GM23338 (cell line): ENCODE data around the gene ZBTB46. TPM values are rescaled to one million over a fixed set of nuclear protein-coding genes. Genes with fewer than 3 reads are reported as not detected.

Experiments
- NANOG ChIP-seq: IDR thresholded peaks from 2 replicates; pipeline ENCODE4 v1.6.1; 2016; ENCODE audit warnings: antibody characterized with exemption, borderline replicate concordance
- ZNF331 ChIP-seq: fragments of 250-450 bp; sonication (Bioruptor Pico); IDR thresholded peaks from 2 replicates; pipeline ENCODE4 v1.5.0; 2020; ENCODE audit warnings: low read depth, mild to moderate bottlenecking, moderate library complexity
- polyA plus RNA-seq: library from polyadenylated mRNA; unstranded; fragments of >200 nt; fragmentation: Nextera tagmentation; extraction: Ambion mirVana; gene quantifications from 2 replicates; pipeline ENCODE4 v1.2.1, GENCODE V29; 2016
- total RNA-seq: library from RNA; depleted of rRNA; stranded (reverse); fragments of >200 nt; shearing (Covaris generic); gene quantifications from 2 replicates; pipeline ENCODE4 v1.2.3, GENCODE V29; 2014
- TF ChIP-seq, protein P1 (sequence below): fragments of 250-450 bp; sonication (Bioruptor Pico); IDR thresholded peaks from 2 replicates; pipeline ENCODE4 v1.5.0; 2020; ENCODE audit warnings: mild to moderate bottlenecking, moderate library complexity
- TF ChIP-seq, protein P2 (sequence below): IDR thresholded peaks from 2 replicates; pipeline ENCODE4 v1.6.1; 2016; ENCODE audit warnings: antibody characterized with exemption
- TF ChIP-seq, protein P3 (sequence below), 2 experiments: fragments of 200-600 bp in 1 of 2; sonication (generic) in 1 of 2; conservative IDR thresholded peaks; 2 replicates each; pipeline versions ENCODE4 v1.5.1 to v1.6.1; 2016 to 2017; ENCODE audit warnings: antibody characterized with exemption in 2 of 2, low read depth in 2 of 2, mild to moderate bottlenecking in 2 of 2, moderate library complexity in 1 of 2

The ZBTB46 gene
- total and polyA plus RNA-seq, 2 experiments from 2014 or later, result 3.2 to 26.9 TPM

DNA sequence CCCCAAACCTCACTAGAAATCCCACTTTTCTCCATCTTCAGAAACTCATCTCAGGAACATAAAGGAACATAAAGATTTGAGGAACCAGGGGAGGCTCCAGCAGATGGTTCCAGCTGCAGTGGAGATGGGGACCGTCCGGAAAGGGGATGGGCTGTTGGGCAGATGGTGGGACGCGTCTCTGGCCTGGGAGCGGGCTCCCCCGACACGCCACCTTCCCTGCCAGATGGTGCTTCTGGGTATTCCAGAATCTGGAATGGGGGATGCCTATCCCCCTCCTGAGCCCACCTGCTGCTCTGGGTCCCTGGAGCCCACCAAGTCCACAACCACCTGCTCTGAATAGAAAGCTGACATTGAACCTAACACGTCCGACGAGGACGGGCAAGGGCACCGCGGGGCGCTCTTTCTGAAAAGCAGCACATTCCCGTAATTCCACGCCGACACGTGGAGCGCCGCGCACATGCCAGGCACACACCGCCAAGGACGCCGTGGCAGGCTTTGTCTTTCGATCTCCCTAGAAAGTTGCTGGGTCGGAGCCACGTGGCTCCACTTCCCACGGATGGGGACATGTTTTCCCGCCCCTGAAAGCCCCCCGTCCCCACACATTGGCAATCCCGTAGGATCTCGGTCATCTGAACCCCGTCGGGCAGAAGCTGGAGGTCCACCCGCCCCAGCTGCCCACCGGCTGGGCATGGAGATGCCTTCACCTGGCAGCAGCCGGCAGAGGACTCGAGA is 64.2 kb downstream of the ZBTB46 start (continued):
- TF ChIP-seq, protein P1, sequence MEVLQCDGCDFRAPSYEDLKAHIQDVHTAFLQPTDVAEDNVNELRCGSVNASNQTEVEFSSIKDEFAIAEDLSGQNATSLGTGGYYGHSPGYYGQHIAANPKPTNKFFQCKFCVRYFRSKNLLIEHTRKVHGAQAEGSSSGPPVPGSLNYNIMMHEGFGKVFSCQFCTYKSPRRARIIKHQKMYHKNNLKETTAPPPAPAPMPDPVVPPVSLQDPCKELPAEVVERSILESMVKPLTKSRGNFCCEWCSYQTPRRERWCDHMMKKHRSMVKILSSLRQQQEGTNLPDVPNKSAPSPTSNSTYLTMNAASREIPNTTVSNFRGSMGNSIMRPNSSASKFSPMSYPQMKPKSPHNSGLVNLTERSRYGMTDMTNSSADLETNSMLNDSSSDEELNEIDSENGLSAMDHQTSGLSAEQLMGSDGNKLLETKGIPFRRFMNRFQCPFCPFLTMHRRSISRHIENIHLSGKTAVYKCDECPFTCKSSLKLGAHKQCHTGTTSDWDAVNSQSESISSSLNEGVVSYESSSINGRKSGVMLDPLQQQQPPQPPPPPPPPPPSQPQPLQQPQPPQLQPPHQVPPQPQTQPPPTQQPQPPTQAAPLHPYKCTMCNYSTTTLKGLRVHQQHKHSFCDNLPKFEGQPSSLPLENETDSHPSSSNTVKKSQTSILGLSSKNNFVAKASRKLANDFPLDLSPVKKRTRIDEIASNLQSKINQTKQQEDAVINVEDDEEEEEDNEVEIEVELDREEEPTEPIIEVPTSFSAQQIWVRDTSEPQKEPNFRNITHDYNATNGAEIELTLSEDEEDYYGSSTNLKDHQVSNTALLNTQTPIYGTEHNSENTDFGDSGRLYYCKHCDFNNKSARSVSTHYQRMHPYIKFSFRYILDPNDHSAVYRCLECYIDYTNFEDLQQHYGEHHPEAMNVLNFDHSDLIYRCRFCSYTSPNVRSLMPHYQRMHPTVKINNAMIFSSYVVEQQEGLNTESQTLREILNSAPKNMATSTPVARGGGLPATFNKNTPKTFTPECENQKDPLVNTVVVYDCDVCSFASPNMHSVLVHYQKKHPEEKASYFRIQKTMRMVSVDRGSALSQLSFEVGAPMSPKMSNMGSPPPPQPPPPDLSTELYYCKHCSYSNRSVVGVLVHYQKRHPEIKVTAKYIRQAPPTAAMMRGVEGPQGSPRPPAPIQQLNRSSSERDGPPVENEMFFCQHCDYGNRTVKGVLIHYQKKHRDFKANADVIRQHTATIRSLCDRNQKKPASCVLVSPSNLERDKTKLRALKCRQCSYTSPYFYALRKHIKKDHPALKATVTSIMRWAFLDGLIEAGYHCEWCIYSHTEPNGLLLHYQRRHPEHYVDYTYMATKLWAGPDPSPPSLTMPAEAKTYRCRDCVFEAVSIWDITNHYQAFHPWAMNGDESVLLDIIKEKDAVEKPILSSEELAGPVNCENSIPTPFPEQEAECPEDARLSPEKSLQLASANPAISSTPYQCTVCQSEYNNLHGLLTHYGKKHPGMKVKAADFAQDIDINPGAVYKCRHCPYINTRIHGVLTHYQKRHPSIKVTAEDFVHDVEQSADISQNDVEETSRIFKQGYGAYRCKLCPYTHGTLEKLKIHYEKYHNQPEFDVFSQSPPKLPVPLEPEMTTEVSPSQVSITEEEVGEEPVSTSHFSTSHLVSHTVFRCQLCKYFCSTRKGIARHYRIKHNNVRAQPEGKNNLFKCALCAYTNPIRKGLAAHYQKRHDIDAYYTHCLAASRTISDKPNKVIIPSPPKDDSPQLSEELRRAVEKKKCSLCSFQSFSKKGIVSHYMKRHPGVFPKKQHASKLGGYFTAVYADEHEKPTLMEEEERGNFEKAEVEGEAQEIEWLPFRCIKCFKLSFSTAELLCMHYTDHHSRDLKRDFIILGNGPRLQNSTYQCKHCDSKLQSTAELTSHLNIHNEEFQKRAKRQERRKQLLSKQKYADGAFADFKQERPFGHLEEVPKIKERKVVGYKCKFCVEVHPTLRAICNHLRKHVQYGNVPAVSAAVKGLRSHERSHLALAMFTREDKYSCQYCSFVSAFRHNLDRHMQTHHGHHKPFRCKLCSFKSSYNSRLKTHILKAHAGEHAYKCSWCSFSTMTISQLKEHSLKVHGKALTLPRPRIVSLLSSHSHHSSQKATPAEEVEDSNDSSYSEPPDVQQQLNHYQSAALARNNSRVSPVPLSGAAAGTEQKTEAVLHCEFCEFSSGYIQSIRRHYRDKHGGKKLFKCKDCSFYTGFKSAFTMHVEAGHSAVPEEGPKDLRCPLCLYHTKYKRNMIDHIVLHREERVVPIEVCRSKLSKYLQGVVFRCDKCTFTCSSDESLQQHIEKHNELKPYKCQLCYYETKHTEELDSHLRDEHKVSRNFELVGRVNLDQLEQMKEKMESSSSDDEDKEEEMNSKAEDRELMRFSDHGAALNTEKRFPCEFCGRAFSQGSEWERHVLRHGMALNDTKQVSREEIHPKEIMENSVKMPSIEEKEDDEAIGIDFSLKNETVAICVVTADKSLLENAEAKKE (CRISPR knock-in tag), result no peak
- no peak for TF ChIP-seq ZNF331 (CRISPR knock-in tag)
- TF ChIP-seq, protein P2, sequence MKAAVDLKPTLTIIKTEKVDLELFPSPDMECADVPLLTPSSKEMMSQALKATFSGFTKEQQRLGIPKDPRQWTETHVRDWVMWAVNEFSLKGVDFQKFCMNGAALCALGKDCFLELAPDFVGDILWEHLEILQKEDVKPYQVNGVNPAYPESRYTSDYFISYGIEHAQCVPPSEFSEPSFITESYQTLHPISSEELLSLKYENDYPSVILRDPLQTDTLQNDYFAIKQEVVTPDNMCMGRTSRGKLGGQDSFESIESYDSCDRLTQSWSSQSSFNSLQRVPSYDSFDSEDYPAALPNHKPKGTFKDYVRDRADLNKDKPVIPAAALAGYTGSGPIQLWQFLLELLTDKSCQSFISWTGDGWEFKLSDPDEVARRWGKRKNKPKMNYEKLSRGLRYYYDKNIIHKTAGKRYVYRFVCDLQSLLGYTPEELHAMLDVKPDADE, result no peak
- TF ChIP-seq, protein P3, sequence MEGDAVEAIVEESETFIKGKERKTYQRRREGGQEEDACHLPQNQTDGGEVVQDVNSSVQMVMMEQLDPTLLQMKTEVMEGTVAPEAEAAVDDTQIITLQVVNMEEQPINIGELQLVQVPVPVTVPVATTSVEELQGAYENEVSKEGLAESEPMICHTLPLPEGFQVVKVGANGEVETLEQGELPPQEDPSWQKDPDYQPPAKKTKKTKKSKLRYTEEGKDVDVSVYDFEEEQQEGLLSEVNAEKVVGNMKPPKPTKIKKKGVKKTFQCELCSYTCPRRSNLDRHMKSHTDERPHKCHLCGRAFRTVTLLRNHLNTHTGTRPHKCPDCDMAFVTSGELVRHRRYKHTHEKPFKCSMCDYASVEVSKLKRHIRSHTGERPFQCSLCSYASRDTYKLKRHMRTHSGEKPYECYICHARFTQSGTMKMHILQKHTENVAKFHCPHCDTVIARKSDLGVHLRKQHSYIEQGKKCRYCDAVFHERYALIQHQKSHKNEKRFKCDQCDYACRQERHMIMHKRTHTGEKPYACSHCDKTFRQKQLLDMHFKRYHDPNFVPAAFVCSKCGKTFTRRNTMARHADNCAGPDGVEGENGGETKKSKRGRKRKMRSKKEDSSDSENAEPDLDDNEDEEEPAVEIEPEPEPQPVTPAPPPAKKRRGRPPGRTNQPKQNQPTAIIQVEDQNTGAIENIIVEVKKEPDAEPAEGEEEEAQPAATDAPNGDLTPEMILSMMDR (conservative IDR thresholded peaks at IDR 0.05; ENCODE audit: low read depth in 2 of 2), result no peak
- no peak for TF ChIP-seq NANOG
